ENCODE measurements around the gene PSMB7.

The PSMB7 gene

DNA sequence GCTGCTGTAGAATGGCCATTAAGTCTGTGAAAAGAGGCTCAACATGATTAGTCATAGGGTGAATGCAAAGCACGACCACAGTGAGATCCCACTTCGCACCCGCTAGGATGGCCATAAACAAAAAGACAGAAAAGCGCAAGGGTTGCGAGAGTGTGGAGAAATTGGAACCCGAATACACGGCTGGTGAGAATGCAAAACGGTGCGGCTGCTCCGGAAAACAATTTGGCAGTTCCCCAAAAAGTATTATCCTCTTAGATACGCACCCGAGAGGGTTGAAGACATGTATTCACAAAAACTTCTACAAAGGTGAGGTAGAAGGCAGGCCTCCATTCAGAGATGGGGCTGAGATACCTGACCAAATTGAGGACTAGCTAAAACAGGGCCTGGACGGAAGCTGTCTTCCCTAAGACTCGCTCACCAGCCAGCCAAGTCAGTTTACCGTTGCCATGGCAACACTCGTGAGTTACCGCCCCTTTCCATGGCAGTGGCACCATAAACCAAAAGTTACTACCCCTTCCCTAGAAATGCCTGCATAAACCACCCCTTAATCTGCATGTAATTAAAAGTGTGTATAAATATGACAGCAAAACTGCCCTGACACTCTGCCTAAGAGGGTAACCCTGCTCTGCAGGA, 726 bp upstream of the PSMB7 start:
- in situ Hi-C loops (cut with MboI; ENCODE audit: low sequenced_read_pairs, unreplicated experiment) = no loop called here
- TF ChIP-seq, protein P1, sequence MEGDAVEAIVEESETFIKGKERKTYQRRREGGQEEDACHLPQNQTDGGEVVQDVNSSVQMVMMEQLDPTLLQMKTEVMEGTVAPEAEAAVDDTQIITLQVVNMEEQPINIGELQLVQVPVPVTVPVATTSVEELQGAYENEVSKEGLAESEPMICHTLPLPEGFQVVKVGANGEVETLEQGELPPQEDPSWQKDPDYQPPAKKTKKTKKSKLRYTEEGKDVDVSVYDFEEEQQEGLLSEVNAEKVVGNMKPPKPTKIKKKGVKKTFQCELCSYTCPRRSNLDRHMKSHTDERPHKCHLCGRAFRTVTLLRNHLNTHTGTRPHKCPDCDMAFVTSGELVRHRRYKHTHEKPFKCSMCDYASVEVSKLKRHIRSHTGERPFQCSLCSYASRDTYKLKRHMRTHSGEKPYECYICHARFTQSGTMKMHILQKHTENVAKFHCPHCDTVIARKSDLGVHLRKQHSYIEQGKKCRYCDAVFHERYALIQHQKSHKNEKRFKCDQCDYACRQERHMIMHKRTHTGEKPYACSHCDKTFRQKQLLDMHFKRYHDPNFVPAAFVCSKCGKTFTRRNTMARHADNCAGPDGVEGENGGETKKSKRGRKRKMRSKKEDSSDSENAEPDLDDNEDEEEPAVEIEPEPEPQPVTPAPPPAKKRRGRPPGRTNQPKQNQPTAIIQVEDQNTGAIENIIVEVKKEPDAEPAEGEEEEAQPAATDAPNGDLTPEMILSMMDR (IDR thresholded peaks at IDR 0.05; ENCODE audit: borderline replicate concordance, control extremely low read depth, extremely low read depth, insufficient read depth, missing control alignments) = no peak
- no peak for DNase-seq (ENCODE audit: low spot score)

- in situ Hi-C loops (cut with MboI; ENCODE audit: low sequenced_read_pairs, unreplicated experiment) = no loop called here
- TF ChIP-seq, protein P1 (IDR thresholded peaks at IDR 0.05; ENCODE audit: borderline replicate concordance, control extremely low read depth, extremely low read depth, insufficient read depth, missing control alignments) = no peak
- DNase-seq (ENCODE audit: low spot score) = no peak
These were observed 630 bp downstream of the PSMB7 start for GRCh38 chr9:124414612-124415011.

- DNase-seq (ENCODE audit: low spot score) = no peak
- in situ Hi-C loops (cut with MboI; ENCODE audit: low sequenced_read_pairs, unreplicated experiment) = no loop called here
- TF ChIP-seq, protein P1 (IDR thresholded peaks at IDR 0.05; ENCODE audit: borderline replicate concordance, control extremely low read depth, extremely low read depth, insufficient read depth, missing control alignments) = no peak
These were observed 3.0 kb downstream of the PSMB7 start for GRCh38 chr9:124412228-124412575.

GRCh38 chr9:124411514-124412227, 3.6 kb downstream of the PSMB7 start:
- TF ChIP-seq, protein P1 (IDR thresholded peaks at IDR 0.05; ENCODE audit: borderline replicate concordance, control extremely low read depth, extremely low read depth, insufficient read depth, missing control alignments) = no peak
- DNase-seq (ENCODE audit: low spot score) = no peak
- in situ Hi-C loops (cut with MboI; ENCODE audit: low sequenced_read_pairs, unreplicated experiment) = no loop called here

DNA sequence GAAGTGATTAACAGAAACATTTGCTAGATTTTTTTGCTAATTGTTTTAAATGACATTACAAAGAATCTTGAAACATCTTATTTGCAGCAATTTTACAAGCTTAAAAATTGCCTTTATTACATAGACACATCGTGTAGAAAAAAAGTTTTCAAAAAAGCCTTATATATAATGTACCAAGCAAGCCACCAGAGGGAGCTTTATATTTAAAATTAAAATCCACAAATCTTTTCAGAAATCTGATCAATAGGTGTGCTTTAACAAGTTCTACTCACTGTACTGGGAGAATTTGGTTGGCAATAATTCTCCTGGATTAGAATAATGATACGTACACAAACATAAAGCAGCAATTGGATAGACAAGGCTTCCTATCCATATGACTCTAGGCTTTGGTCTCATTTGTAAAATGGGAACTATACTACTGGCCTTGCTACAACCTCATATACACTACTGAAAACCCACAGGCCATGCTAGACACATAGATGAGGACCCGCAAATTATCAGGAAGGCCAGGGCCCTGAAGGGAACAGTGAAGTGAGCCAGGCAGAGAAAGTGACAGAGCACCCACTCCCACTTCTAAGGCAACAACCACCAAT, 4.8 kb downstream of the PSMB7 start:
- DNase-seq (ENCODE audit: low spot score) = no peak
- in situ Hi-C loops (cut with MboI; ENCODE audit: low sequenced_read_pairs, unreplicated experiment) = no loop called here
- TF ChIP-seq, protein P1 (IDR thresholded peaks at IDR 0.05; ENCODE audit: borderline replicate concordance, control extremely low read depth, extremely low read depth, insufficient read depth, missing control alignments) = no peak

- DNase-seq (ENCODE audit: low spot score) = no peak
- in situ Hi-C loops (cut with MboI; ENCODE audit: low sequenced_read_pairs, unreplicated experiment) = no loop called here
- TF ChIP-seq, protein P1 (IDR thresholded peaks at IDR 0.05; ENCODE audit: borderline replicate concordance, control extremely low read depth, extremely low read depth, insufficient read depth, missing control alignments) = no peak
These were observed 5.8 kb downstream of the PSMB7 start for GRCh38 chr9:124409410-124409809.

All from GM13976 (cell line).